H1 (cell line): ENCODE results near the gene URGCP. TPM values are rescaled to one million over a fixed set of nuclear protein-coding genes. Genes with fewer than 3 reads are reported as not detected.

Experiments
- BACH1 ChIP-seq: IDR thresholded peaks from 2 replicates; pipeline ENCODE4 v1.6.1; 2012; ENCODE audit warnings: low read length, improper control_type of control experiment
- BRCA1 ChIP-seq: IDR thresholded peaks from 2 replicates; pipeline ENCODE4 v1.6.1; 2012; ENCODE audit warnings: low read depth, low read length, improper control_type of control experiment
- CBX5 ChIP-seq: fragments of 300-800, 300-1000 bp; sonication (generic); IDR thresholded peaks from 2 replicates; pipeline ENCODE4 v1.7.1; 2016; ENCODE audit warnings: antibody characterized with exemption, low read length, low read depth
- CHD2 ChIP-seq: IDR thresholded peaks from 2 replicates; pipeline ENCODE4 v1.6.1; 2012; ENCODE audit warnings: low read length, improper control_type of control experiment
- CTBP2 ChIP-seq: IDR thresholded peaks from 2 replicates; pipeline ENCODE4 v1.7.0; 2011; ENCODE audit warnings: borderline replicate concordance, mild to moderate bottlenecking, moderate library complexity, mixed read lengths, low read length; ENCODE audit not compliant: insufficient read depth, insufficient read length
- EGR1 ChIP-seq: IDR thresholded peaks from 2 replicates; pipeline ENCODE4 v1.6.1; 2011; ENCODE audit warnings: low read depth, low read length, borderline replicate concordance
- EZH2 ChIP-seq: fragments of 200-600 bp; sonication (generic); IDR thresholded peaks from 2 replicates; pipeline ENCODE4 v1.7.1; 2012; ENCODE audit warnings: low read depth, mild to moderate bottlenecking, moderate library complexity, low read length, inconsistent platforms; ENCODE audit not compliant: severe bottlenecking
- GABPA ChIP-seq: IDR thresholded peaks from 2 replicates; pipeline ENCODE4 v1.6.1; 2011; ENCODE audit warnings: mild to moderate bottlenecking, low read length, moderate library complexity, borderline replicate concordance; ENCODE audit not compliant: insufficient read depth
- JUN ChIP-seq: IDR thresholded peaks from 2 replicates; pipeline ENCODE4 v1.6.1; 2011; ENCODE audit warnings: low read depth, mild to moderate bottlenecking, improper control_type of control experiment, low read length
- JUND ChIP-seq: IDR thresholded peaks from 2 replicates; pipeline ENCODE4 v1.6.1; 2011; ENCODE audit warnings: mild to moderate bottlenecking, improper control_type of control experiment, low read length
- KDM5A ChIP-seq: fragments of 200-600 bp; IDR thresholded peaks from 2 replicates; pipeline ENCODE4 v1.7.1; 2012; ENCODE audit warnings: mild to moderate bottlenecking, low read length, inconsistent platforms, mixed read lengths
- NRF1 ChIP-seq: IDR thresholded peaks from 2 replicates; pipeline ENCODE4 v1.6.1; 2011; ENCODE audit warnings: mild to moderate bottlenecking, low read depth, low read length, improper control_type of control experiment
- PHF8 ChIP-seq: fragments of 200-600 bp; sonication (generic); conservative IDR thresholded peaks from 2 replicates; pipeline ENCODE4 v1.7.1; 2012; ENCODE audit warnings: low read depth, mild to moderate bottlenecking, inconsistent platforms, low read length, moderate library complexity
- RNF2 ChIP-seq: fragments of 200-900, 300-1000 bp; sonication (generic); IDR thresholded peaks from 2 replicates; pipeline ENCODE4 v1.7.1; 2016; ENCODE audit warnings: borderline replicate concordance, low read depth, mild to moderate bottlenecking, antibody characterized with exemption, low read length; ENCODE audit not compliant: poor library complexity, severe bottlenecking; ENCODE audit errors: missing control alignments
- RXRA ChIP-seq: IDR thresholded peaks from 2 replicates; pipeline ENCODE4 v1.6.1; 2011; ENCODE audit warnings: low read depth, mild to moderate bottlenecking, low read length, moderate library complexity; ENCODE audit not compliant: insufficient read depth
- SP1 ChIP-seq: IDR thresholded peaks from 2 replicates; pipeline ENCODE4 v1.6.1; 2011; ENCODE audit warnings: low read depth, low read length
- SP2 ChIP-seq: IDR thresholded peaks from 2 replicates; pipeline ENCODE4 v1.6.1; 2012; ENCODE audit warnings: mild to moderate bottlenecking, low read length, inconsistent platforms
- TAF1 ChIP-seq: IDR thresholded peaks from 2 replicates; pipeline ENCODE4 v1.6.1; 2011; ENCODE audit warnings: mild to moderate bottlenecking, low read depth, low read length
- TBP ChIP-seq: IDR thresholded peaks from 2 replicates; pipeline ENCODE4 v1.6.1; 2011; ENCODE audit warnings: low read depth, low read length, improper control_type of control experiment
- TCF12 ChIP-seq: IDR thresholded peaks from 2 replicates; pipeline ENCODE4 v1.6.1; 2011; ENCODE audit warnings: low read depth, mild to moderate bottlenecking, low read length
- TEAD4 ChIP-seq: IDR thresholded peaks from 2 replicates; pipeline ENCODE4 v1.6.1; 2012; ENCODE audit warnings: low read depth, low read length, inconsistent platforms, mixed read lengths
- polyA plus RNA-seq, 7 experiments: library from polyadenylated mRNA; depleted of rRNA in 3 of 7; stranded (reverse) in 5 of 7; unstranded in 2 of 7; fragments of >200 nt in 5 of 7; fragments of 200-250 nt in 2 of 7; gene quantifications; 1 replicate in 5 of 7; 2 replicates in 1 of 7; 4 replicates in 1 of 7; pipeline versions ENCODE4 v1.2.1 to v1.2.3, GENCODE V29; 2011 to 2013; ENCODE audit warnings: missing spikeins in 2 of 7, mixed read lengths in 2 of 7
- total RNA-seq: library from RNA; stranded (reverse); fragmentation: NEBNext Ultra II Directional; extraction: Animal tissue kit (Norgen Biotek cat#: 25700); gene quantifications from 2 replicates; pipeline ENCODE4 v1.2.1, GENCODE V29; 2021
- TF ChIP-seq, protein P1 (sequence below), 3 experiments: IDR thresholded peaks; 1 replicate in 2 of 3; 2 replicates in 1 of 3; pipeline versions ENCODE4 v1.5.1 to v1.6.1; 2011; ENCODE audit warnings: low read length in 3 of 3, mild to moderate bottlenecking in 3 of 3, inconsistent platforms in 2 of 3, low read depth in 1 of 3, moderate library complexity in 1 of 3; ENCODE audit not compliant: insufficient read depth in 1 of 3; ENCODE audit errors: control extremely low read depth in 1 of 3

The URGCP gene
- total and polyA plus RNA-seq, 2 of the 8 experiments (the other 6 are each of a cell fraction or from before 2014, with no cell fraction given) = 9.0 to 18.7 TPM

DNA sequence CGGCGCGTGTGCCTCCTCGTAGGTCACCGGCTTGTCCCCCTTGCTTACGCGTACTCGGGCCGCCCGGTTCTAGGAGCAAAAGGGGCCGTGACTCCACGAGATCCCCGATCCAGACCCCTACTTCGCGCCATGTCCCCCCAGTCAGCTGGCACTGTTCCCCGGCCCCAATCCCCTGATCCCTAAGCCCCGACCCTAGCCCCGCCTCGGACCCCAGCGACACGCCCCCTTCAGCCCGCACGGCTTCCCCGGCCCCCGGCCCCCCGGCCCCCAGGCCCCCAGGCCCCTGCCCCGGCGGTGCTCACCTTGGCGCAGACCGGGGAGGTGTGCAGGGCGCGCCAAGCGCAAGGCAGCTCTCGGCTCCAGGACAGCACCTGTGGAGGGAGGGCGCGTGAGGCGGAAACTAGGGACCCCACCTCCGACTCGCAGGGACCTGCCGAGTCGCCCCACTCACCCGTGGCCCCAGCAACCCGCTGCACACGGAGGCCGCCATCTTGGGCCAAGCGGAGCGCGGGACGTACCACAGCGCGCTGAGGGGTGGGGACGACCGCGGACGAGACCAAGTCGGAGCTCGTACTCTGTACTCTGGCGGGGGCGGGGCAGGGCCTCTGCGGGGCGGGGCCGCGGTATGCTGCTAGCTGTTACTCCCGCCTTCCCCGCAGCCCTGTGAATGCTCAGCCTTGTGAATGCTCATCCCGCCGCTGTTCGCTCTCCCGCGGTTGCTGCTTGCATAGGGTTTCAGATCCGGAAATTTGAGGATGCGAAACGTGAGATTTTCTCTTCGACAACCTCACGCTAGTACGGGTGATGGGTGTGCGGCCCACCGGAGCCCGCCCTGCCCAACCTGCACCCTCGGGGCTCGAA, 37.2 kb downstream of the URGCP start, which contains the start of gene MRPS24 (continued):
- TF ChIP-seq TCF12 = no peak
- no peak for TF ChIP-seq CBX5
- no peak for TF ChIP-seq SP2
- TF ChIP-seq SP1 = peak; percentile 66; the same call in 1 of the 2 replicates
- no peak for TF ChIP-seq JUN
- TF ChIP-seq GABPA = no peak
- TF ChIP-seq NRF1 = no peak
- no peak for TF ChIP-seq BRCA1
- TF ChIP-seq, protein P1, sequence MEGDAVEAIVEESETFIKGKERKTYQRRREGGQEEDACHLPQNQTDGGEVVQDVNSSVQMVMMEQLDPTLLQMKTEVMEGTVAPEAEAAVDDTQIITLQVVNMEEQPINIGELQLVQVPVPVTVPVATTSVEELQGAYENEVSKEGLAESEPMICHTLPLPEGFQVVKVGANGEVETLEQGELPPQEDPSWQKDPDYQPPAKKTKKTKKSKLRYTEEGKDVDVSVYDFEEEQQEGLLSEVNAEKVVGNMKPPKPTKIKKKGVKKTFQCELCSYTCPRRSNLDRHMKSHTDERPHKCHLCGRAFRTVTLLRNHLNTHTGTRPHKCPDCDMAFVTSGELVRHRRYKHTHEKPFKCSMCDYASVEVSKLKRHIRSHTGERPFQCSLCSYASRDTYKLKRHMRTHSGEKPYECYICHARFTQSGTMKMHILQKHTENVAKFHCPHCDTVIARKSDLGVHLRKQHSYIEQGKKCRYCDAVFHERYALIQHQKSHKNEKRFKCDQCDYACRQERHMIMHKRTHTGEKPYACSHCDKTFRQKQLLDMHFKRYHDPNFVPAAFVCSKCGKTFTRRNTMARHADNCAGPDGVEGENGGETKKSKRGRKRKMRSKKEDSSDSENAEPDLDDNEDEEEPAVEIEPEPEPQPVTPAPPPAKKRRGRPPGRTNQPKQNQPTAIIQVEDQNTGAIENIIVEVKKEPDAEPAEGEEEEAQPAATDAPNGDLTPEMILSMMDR (IDR thresholded peaks at IDR 0.05; ENCODE audit: control extremely low read depth in 1 of 3, insufficient read depth in 1 of 3, low read depth in 1 of 3, low read length in 3 of 3) = no peak
- peak; percentile 59; the same call in 1 of the 2 replicates for TF ChIP-seq KDM5A
- peak; percentile 45 for TF ChIP-seq BACH1
- TF ChIP-seq EGR1 = no peak
- peak; percentile 91 for TF ChIP-seq JUND
- TF ChIP-seq TEAD4 = 0 out of 2 replicates have a peak, but pooled peaks have one; percentile 25
- no peak for TF ChIP-seq CTBP2
- TF ChIP-seq PHF8 = peak; percentile 98
- TF ChIP-seq RNF2 = no peak
- peak; percentile 78; the same call in 1 of the 2 replicates for TF ChIP-seq TBP
- TF ChIP-seq EZH2 = no peak
- peak; percentile 98 for TF ChIP-seq TAF1
- no peak for TF ChIP-seq CHD2
- no peak for TF ChIP-seq RXRA
